B cell (primary cell): ENCODE data around the gene ABCA6.

Experiments
- EZH2 ChIP-seq: IDR thresholded peaks from 2 replicates; pipeline ENCODE4 v1.6.1; 2012; ENCODE audit warnings: borderline replicate concordance, low read depth, mild to moderate bottlenecking, moderate library complexity, low read length; ENCODE audit not compliant: insufficient read depth, poor library complexity, severe bottlenecking
- TF ChIP-seq, protein P1 (sequence below): fragments of 200-600 bp; IDR thresholded peaks from one replicate; pipeline ENCODE4 v1.8.0; 2022; ENCODE audit warnings: antibody characterized with exemption, mild to moderate bottlenecking

- TF ChIP-seq, protein P1, sequence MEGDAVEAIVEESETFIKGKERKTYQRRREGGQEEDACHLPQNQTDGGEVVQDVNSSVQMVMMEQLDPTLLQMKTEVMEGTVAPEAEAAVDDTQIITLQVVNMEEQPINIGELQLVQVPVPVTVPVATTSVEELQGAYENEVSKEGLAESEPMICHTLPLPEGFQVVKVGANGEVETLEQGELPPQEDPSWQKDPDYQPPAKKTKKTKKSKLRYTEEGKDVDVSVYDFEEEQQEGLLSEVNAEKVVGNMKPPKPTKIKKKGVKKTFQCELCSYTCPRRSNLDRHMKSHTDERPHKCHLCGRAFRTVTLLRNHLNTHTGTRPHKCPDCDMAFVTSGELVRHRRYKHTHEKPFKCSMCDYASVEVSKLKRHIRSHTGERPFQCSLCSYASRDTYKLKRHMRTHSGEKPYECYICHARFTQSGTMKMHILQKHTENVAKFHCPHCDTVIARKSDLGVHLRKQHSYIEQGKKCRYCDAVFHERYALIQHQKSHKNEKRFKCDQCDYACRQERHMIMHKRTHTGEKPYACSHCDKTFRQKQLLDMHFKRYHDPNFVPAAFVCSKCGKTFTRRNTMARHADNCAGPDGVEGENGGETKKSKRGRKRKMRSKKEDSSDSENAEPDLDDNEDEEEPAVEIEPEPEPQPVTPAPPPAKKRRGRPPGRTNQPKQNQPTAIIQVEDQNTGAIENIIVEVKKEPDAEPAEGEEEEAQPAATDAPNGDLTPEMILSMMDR = no peak
- no peak for TF ChIP-seq EZH2
Measured at GRCh38 chr17:69048634-69049033, 93.1 kb downstream of the ABCA6 start.
